Measurements from ENCODE around the gene AJAP1. TPM values are rescaled to one million over a fixed set of nuclear protein-coding genes. Genes with fewer than 3 reads are reported as not detected.

AJAP1 gene
- total and polyA plus RNA-seq, 12 donors = 0.02 to 0.94 (median 0.09) TPM; not detected in 3

DNA sequence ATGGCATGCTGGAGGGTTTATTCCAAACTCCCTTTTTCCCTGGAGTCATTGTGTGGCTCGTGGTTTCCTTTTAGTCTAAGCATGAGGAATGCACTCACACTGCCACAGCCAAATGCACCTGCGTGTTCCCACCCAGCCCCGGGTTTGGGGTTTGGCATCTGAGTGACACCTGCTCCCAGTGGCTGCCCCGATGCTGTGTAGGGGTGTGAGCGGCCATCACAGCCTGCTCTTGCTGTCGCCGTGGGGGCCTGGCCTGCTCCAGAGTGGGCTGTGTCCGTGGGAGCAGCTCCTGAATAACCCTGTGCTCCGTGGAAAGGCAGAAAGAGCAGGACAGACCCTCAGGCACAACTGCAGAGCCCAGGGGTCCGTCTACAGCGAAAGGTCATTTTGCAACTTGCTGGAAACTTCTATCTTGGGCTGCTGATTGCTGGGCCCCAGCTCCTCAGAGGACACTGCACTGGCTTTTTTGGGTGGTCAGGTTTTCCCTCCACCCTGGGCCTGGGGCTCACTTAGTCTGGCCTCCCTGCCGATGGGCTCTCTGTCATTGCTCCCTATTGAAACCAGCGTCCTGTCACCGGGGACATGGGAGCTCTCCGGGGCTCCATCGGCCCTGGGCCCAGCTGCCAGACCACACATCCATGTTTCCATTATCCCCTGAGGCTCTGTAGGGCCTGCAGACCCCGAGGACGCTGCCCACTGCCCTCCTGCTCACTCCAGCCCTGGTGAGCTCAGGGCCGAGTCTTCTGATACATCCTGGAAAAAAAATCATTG lies 74.1 kb downstream of the AJAP1 start:
- WGBS, 2 donors = 77 to 78% methylated on average over 19 of the region's 19 CpGs
- H3K4me1 ChIP-seq = no peaks in the 10 kb centered on the region
- H3K27ac ChIP-seq = no peak overlapping the region
- ATAC-seq (no peak), DNase-seq (no peak)
- no peak overlapping the region for H3K4me3 ChIP-seq
- TF ChIP-seq, protein P1, sequence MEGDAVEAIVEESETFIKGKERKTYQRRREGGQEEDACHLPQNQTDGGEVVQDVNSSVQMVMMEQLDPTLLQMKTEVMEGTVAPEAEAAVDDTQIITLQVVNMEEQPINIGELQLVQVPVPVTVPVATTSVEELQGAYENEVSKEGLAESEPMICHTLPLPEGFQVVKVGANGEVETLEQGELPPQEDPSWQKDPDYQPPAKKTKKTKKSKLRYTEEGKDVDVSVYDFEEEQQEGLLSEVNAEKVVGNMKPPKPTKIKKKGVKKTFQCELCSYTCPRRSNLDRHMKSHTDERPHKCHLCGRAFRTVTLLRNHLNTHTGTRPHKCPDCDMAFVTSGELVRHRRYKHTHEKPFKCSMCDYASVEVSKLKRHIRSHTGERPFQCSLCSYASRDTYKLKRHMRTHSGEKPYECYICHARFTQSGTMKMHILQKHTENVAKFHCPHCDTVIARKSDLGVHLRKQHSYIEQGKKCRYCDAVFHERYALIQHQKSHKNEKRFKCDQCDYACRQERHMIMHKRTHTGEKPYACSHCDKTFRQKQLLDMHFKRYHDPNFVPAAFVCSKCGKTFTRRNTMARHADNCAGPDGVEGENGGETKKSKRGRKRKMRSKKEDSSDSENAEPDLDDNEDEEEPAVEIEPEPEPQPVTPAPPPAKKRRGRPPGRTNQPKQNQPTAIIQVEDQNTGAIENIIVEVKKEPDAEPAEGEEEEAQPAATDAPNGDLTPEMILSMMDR (IDR thresholded peaks at IDR 0.05) = no peak
- no peaks in the 10 kb centered on the region for H3K36me3 ChIP-seq
- H3K27me3 ChIP-seq = peaks cover 0 to 27% (median 10%) of the 10 kb centered on the region in 7 donors
- H3K9me3 ChIP-seq = no peaks in the 10 kb centered on the region
- intact Hi-C loops (cut with DNase I) = no loop called here

DNA sequence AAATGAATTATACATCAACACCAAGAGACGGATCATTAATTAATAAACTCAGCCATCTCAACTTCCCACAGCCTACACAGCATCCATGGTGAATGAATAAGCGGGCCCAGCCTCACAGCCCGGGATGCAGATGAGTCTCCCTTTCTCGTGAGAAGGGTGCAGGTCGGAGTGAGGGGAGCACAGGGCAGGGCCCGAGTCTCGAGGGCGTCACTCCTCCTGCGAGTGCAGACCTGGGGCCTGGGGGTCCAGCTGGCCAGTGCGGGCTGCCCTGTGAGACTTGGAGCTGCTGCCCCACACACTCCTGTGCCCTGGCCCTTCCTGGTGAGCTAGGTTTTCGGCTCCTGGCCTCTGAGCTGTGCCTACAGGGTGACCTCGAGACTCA lies 74.7 kb downstream of the AJAP1 start:
- Histone ChIP-seq H3K4me3 (no peak overlapping the region), H3K27me3 (peaks cover 0 to 26% (median 14%) of the 10 kb centered on the region in 7 donors), H3K36me3 (no peaks in the 10 kb centered on the region), H3K4me1 (no peaks in the 10 kb centered on the region), H3K9me3 (no peaks in the 10 kb centered on the region), H3K27ac (no peak overlapping the region)
- WGBS, 2 donors = 84 to 85% methylated on average over 12 of the region's 12 CpGs
- DNase-seq (no peak), ATAC-seq (no peak)
- intact Hi-C loops (cut with DNase I) = no loop called here
- TF ChIP-seq, protein P1 (IDR thresholded peaks at IDR 0.05) = no peak

DNA sequence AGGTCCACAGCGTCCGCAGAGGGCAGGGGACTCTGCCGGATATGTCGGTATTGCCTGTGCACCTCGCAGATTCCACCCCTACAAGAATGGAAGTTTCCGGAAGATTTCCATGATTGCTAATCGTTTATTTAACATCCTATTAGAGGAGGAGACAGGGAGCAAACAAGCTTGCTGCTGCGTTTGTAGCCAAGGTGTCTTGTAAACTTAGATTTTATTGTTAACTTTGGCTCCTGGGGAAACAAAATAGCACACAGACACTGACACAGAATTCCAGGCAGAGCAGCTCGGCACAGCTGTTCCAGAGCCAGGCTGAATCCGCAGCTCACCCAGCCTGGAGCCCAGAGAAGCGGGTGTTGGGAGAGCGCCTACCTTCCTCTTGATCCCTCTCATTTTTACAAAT lies 75.7 kb downstream of the AJAP1 start:
- WGBS, 2 donors = 74 to 75% methylated on average over 12 of the region's 12 CpGs
- Histone ChIP-seq H3K4me1 (no peaks in the 10 kb centered on the region), H3K27me3 (peaks cover 0 to 28% (median 21%) of the 10 kb centered on the region in 7 donors), H3K36me3 (no peaks in the 10 kb centered on the region), H3K27ac (no peak overlapping the region), H3K9me3 (no peaks in the 10 kb centered on the region), H3K4me3 (no peak overlapping the region)
- TF ChIP-seq, protein P1 (IDR thresholded peaks at IDR 0.05) = no peak
- intact Hi-C loops (cut with DNase I) = no loop called here
- ATAC-seq = no peak
- no peak for DNase-seq

DNA sequence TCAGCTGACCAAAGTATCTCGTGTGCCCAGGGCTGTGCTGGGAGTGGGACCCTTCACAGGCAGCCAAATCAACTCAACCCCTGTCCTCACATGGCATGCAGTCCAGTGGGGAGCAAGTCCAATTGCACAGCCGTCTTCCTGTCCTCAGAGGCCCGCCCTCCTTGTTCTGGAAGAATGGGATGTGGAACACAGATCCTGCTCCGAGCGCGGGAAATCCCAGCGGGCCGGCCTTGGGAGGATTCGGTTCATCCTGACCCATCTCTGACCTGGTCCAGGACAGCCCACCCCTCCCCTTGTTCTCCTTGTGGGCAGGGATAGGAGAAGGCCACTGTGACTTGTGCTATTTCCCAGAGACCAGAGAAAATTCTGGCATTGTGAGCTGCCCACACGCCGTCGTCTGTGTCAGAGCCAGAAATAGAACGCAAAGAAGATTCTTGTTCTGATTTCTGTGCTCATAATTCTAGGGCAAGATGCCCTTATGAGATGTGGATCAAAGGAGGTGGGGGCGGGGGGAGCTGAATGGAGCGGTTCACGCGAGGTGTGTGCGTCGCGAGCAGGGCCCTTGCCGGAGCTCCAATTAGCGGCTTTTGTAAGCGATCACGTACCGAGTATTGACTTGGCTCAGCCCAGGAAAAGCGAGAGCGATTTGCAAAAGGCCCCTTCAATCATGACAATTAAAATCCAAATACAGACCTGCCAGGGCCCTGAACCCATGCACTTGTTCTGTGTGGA lies 79.2 kb downstream of the AJAP1 start:
- Histone ChIP-seq H3K27ac (no peak overlapping the region), H3K4me3 (no peak overlapping the region), H3K36me3 (no peaks in the 10 kb centered on the region), H3K9me3 (peaks cover 0 to 9% (median 0%) of the 10 kb centered on the region in 11 donors), H3K4me1 (peaks cover 0 to 8% (median 0%) of the 10 kb centered on the region in 9 donors), H3K27me3 (peaks cover 0 to 57% (median 38%) of the 10 kb centered on the region in 7 donors)
- TF ChIP-seq, protein P1 (IDR thresholded peaks at IDR 0.05) = no peak
- intact Hi-C loops (cut with DNase I) = no loop called here
- ATAC-seq = no peak
- DNase-seq = no peak
- 72 to 76% methylated on average over 27 of the region's 27 CpGs for WGBS, 2 donors

Data from heart right ventricle (tissue), 16 donors.